Measurements from ENCODE around the gene DCX.

GRCh38 chrX:111460607-111461006 is 48.6 kb upstream of the DCX start:
- TF ChIP-seq CTCF (IDR thresholded peaks at IDR 0.05): no peak
- TF ChIP-seq POLR2A (IDR thresholded peaks at IDR 0.05): no peak
